Endodermal cell (in vitro differentiated cells): ENCODE results near the gene GAS2. TPM values are rescaled to one million over a fixed set of nuclear protein-coding genes. Genes with fewer than 3 reads are reported as not detected.

Experiments used
- DNase-seq: peaks from one replicate; pipeline ENCODE4 v3.0.0-alpha.2; 2017
- H3K27ac ChIP-seq: 2 replicates; pipeline ENCODE4 v1.5.1; 2013; ENCODE audit warnings: mild to moderate bottlenecking, low read depth, low read length, moderate library complexity
- H3K27me3 ChIP-seq: 2 replicates; pipeline ENCODE4 v1.6.1; 2013; ENCODE audit warnings: mild to moderate bottlenecking, low read length, moderate library complexity; ENCODE audit not compliant: insufficient read depth, control insufficient read depth, poor library complexity, severe bottlenecking
- H3K36me3 ChIP-seq: 2 replicates; pipeline ENCODE4 v1.7.0; 2013; ENCODE audit warnings: mild to moderate bottlenecking, low read length, moderate library complexity; ENCODE audit not compliant: control insufficient read depth, insufficient read depth
- H3K4me1 ChIP-seq: one replicate; pipeline ENCODE4 v1.7.0; 2013; ENCODE audit warnings: low read length; ENCODE audit not compliant: control insufficient read depth, insufficient read depth
- H3K4me3 ChIP-seq: 2 replicates; pipeline ENCODE4 v1.5.1; 2013; ENCODE audit warnings: mild to moderate bottlenecking, low read length, moderate library complexity
- H3K9ac ChIP-seq: 2 replicates; pipeline ENCODE4 v1.6.1; 2013; ENCODE audit warnings: mild to moderate bottlenecking, low read length, moderate library complexity; ENCODE audit not compliant: poor library complexity, severe bottlenecking; ENCODE audit errors: extremely low read depth
- H3K9me3 ChIP-seq: 2 replicates; pipeline ENCODE4 v1.6.1; 2013; ENCODE audit warnings: mild to moderate bottlenecking, low read length, moderate library complexity; ENCODE audit not compliant: control insufficient read depth
- H3K27ac Mint-ChIP-seq: 2 replicates; pipeline ENCODE4 v1.8.0; 2020; ENCODE audit warnings: mixed read lengths
- H3K27me3 Mint-ChIP-seq: 2 replicates; pipeline ENCODE4 v1.8.0; 2021; ENCODE audit warnings: mild to moderate bottlenecking, mixed read lengths; ENCODE audit not compliant: insufficient read depth
- H3K36me3 Mint-ChIP-seq: 2 replicates; pipeline ENCODE4 v1.8.0; 2020; ENCODE audit warnings: low read depth, mixed read lengths
- H3K4me1 Mint-ChIP-seq: 2 replicates; pipeline ENCODE4 v1.8.0; 2020; ENCODE audit warnings: mixed read lengths
- H3K4me3 Mint-ChIP-seq: 2 replicates; pipeline ENCODE4 v1.8.0; 2020; ENCODE audit warnings: mild to moderate bottlenecking, moderate library complexity, mixed read lengths
- H3K9me3 Mint-ChIP-seq: 2 replicates; pipeline ENCODE4 v1.8.0; 2020; ENCODE audit warnings: mild to moderate bottlenecking, mixed read lengths
- CTCF ChIP-seq: fragments of 200-600 bp; sonication (generic); conservative IDR thresholded peaks from 2 replicates; pipeline ENCODE4 v1.5.0; 2021; ENCODE audit warnings: antibody characterized with exemption, mild to moderate bottlenecking
- WGBS, 2 experiments: methylation state at CpG; one replicate each; pipeline versions ENCODE4 v1.1.5 to v1.1.7; 2013; ENCODE audit warnings: missing lambda C conversion rate in 2 of 2, mixed read lengths in 1 of 2; ENCODE audit not compliant: insufficient coverage in 1 of 2, insufficient read length in 1 of 2; 5-methylcytosine and 5-hydroxymethylcytosine counted together
- total RNA-seq, 2 donors: library from RNA; stranded (reverse); fragmentation: NEBNext Ultra II Directional in 1 of 2; extraction: Animal tissue kit (Norgen Biotek cat#: 25700) in 1 of 2; gene quantifications; 2 replicates in 1 of 2; 3 replicates in 1 of 2; pipeline ENCODE4 v1.2.1, GENCODE V29; 2021

Gene GAS2
- total RNA-seq, 2 donors from 2014 or later = 3.0 to 4.1 TPM

- no peaks in the 10 kb centered on the region for H3K9me3 Mint-ChIP-seq
- WGBS, 2 experiments = 87 to 100% methylated on average over 1 to 2 of the region's 2 CpGs
These were observed 5.3 kb downstream of the GAS2 start for GRCh38 chr11:22671751-22672150.

GRCh38 chr11:22674470-22675439, 8.3 kb downstream of the GAS2 start:
- no peaks in the 10 kb centered on the region for H3K4me1 ChIP-seq
- Mint-ChIP-seq H3K4me3 (no peak overlapping the region), H3K36me3 (no peaks in the 10 kb centered on the region), H3K27me3 (no peaks in the 10 kb centered on the region), H3K27ac (no peak overlapping the region), H3K4me1 (peaks cover 7% of the 10 kb centered on the region), H3K9me3 (no peaks in the 10 kb centered on the region)
- H3K9me3 ChIP-seq = no peaks in the 10 kb centered on the region
- H3K27ac ChIP-seq = no peak overlapping the region
- H3K36me3 ChIP-seq = no peaks in the 10 kb centered on the region
- H3K4me3 ChIP-seq = no peak overlapping the region
- no peak for TF ChIP-seq CTCF
- DNase-seq = no peak
- no peaks in the 10 kb centered on the region for H3K27me3 ChIP-seq
- WGBS, 2 experiments = 90 to 95% methylated on average over 4 of the region's 4 CpGs
- H3K9ac ChIP-seq = no peak overlapping the region

More at GRCh38 chr11:22671751-22672150, 5.3 kb downstream of the GAS2 start:
- Histone ChIP-seq H3K4me1 (no peaks in the 10 kb centered on the region), H3K27me3 (peaks cover 6% of the 10 kb centered on the region), H3K4me3 (no peak overlapping the region), H3K9ac (no peak overlapping the region), H3K9me3 (no peaks in the 10 kb centered on the region), H3K36me3 (no peaks in the 10 kb centered on the region), H3K27ac (no peak overlapping the region)
- Mint-ChIP-seq H3K27ac (no peak overlapping the region), H3K4me1 (peaks cover 18% of the 10 kb centered on the region), H3K4me3 (no peak overlapping the region), H3K27me3 (peaks cover 14% of the 10 kb centered on the region), H3K36me3 (no peaks in the 10 kb centered on the region)
- TF ChIP-seq CTCF = no peak
- no peak for DNase-seq

- no peak overlapping the region for H3K9ac ChIP-seq
- H3K9me3 Mint-ChIP-seq = no peaks in the 10 kb centered on the region
- no peak overlapping the region for H3K4me3 Mint-ChIP-seq
- TF ChIP-seq CTCF = no peak
- H3K27ac ChIP-seq = no peak overlapping the region
- peaks cover 7% of the 10 kb centered on the region for H3K4me1 Mint-ChIP-seq
- DNase-seq = no peak
- no peaks in the 10 kb centered on the region for H3K36me3 Mint-ChIP-seq
- no peaks in the 10 kb centered on the region for H3K36me3 ChIP-seq
- H3K4me1 ChIP-seq = no peaks in the 10 kb centered on the region
- 97% methylated on average over 4 of the region's 4 CpGs for WGBS, 2 experiments
- H3K9me3 ChIP-seq = no peaks in the 10 kb centered on the region
- H3K4me3 ChIP-seq = no peak overlapping the region
- no peak overlapping the region for H3K27ac Mint-ChIP-seq
- no peaks in the 10 kb centered on the region for H3K27me3 Mint-ChIP-seq
- no peaks in the 10 kb centered on the region for H3K27me3 ChIP-seq
These were observed 10.9 kb downstream of the GAS2 start for GRCh38 chr11:22677153-22677903.
